ENCODE data around the gene NTN1. TPM values are rescaled to one million over a fixed set of nuclear protein-coding genes. Genes with fewer than 3 reads are reported as not detected.

Gene NTN1
- total and polyA plus RNA-seq, 2 of the 4 experiments (the other 2 are of a cell fraction): under 0.01 to 0.07 TPM

DNA sequence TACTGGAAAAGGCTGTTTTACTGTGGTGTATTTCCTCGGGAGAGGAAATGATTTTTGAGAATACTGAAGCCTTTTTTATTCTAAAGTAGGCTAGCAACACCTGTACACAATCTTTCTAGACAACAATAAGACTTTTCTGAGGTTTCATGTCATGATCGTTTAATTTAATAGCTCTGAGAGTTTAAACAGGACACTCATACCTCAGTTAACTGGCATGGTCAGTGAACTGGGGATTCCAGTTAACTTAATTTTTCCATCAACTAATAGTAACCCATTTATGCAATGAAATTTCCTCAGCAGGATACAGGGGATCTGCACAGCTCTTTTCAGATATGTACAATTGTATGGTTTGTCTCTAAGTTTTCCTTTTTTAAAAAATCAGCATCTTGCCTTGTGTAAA, 262.6 kb downstream of the NTN1 start:
- Histone ChIP-seq H4K5ac (ENCODE audit: low read depth, low read length) (no peak overlapping the region), H3K27ac (ENCODE audit: insufficient read depth, low read length) (no peak overlapping the region), H2AK9ac (replicated peaks; ENCODE audit: low read depth, low read length, poor library complexity) (no peak overlapping the region), H3K4me3 (ENCODE audit: insufficient read depth, low read depth, low read length) (no peak overlapping the region), H3K9ac (ENCODE audit: low read depth, low read length) (no peak overlapping the region), H2BK15ac (ENCODE audit: low read depth, low read length) (no peak overlapping the region), H3K9me3 (ENCODE audit: control insufficient read depth, insufficient read depth, low read length) (no peaks in the 10 kb centered on the region), H4K91ac (ENCODE audit: insufficient read depth, low read depth, low read length) (no peak overlapping the region), H2AK5ac (ENCODE audit: low read depth, low read length) (no peak overlapping the region), H3K27me3 (ENCODE audit: control insufficient read depth, insufficient read depth, low read length) (no peaks in the 10 kb centered on the region), H2AFZ (replicated peaks; ENCODE audit: low read length, poor library complexity) (no peak overlapping the region), H3K18ac (ENCODE audit: low read depth, low read length) (no peak overlapping the region), H2BK5ac (ENCODE audit: low read depth, low read length, poor library complexity, severe bottlenecking) (no peak overlapping the region), H3K14ac (replicated peaks; ENCODE audit: low read depth, low read length) (no peak overlapping the region), H4K8ac (ENCODE audit: low read depth in 2 of 2, low read length in 2 of 2) (no peak overlapping the region), H3K23ac (ENCODE audit: low read depth, low read length) (no peak overlapping the region), H3K4ac (ENCODE audit: low read depth, low read length) (no peak overlapping the region), H3K9me1 (ENCODE audit: insufficient read depth, low read length) (no peaks in the 10 kb centered on the region), H3K4me2 (ENCODE audit: low read depth, low read length) (no peak overlapping the region), H3K4me1 (ENCODE audit: control insufficient read depth, insufficient read depth, low read length) (peaks cover 4% of the 10 kb centered on the region; the same call in 1 of the 2 replicates), H2BK20ac (ENCODE audit: low read depth, low read length) (no peak overlapping the region), H3K79me1 (ENCODE audit: low read depth in 1 of 2, low read length in 2 of 2) (no peaks in the 10 kb centered on the region), H4K20me1 (ENCODE audit: insufficient read depth, low read length) (no peaks in the 10 kb centered on the region), H3K36me3 (ENCODE audit: control insufficient read depth, insufficient read depth, low read length) (no peaks in the 10 kb centered on the region), H2BK120ac (ENCODE audit: low read depth, low read length) (no peak overlapping the region), H3K56ac (ENCODE audit: extremely low read depth, insufficient read depth, low read length) (no peak overlapping the region)
- ChIA-PET CTCF (interaction anchor here (0.6 kb wide), 1 partner anchor 184 kb away, joined by 4 read pairs; no protein-coding TSS in a partner anchor), POLR2A (ENCODE audit: unreplicated experiment) (no interaction called here)
- intact Hi-C loops (cut with micrococcal nuclease): loop anchor here (1.0 kb wide), 1 partner anchor 22 kb away; no protein-coding TSS in a partner anchor
- no TSS peak for BruUV-seq (replicated peaks)
- in situ Hi-C loops (cut with MboI; ENCODE audit: low sequenced_read_pairs): no loop called here
- dilution Hi-C loops (cut with HindIII; ENCODE audit: low sequenced_read_pairs, unreplicated experiment): no loop called here
- 0 out of 2 replicates have a peak, but pooled peaks have one; percentile 14 for ATAC-seq (ENCODE audit: low read depth)
- no CpG with 5 or more reads among the region's 2 CpGs for WGBS, 2 experiments (ENCODE audit: extremely low coverage in 2 of 2, insufficient read length in 1 of 2)
- no peak for TF ChIP-seq MXI1 (IDR thresholded peaks at IDR 0.05; ENCODE audit: borderline replicate concordance, low read depth, low read length)
- no peak for TF ChIP-seq POLR2A (IDR thresholded peaks at IDR 0.05; ENCODE audit: low read depth, low read length)
- TF ChIP-seq RAD21 (IDR thresholded peaks at IDR 0.05; ENCODE audit: low read length): no peak
- TF ChIP-seq, protein P1, sequence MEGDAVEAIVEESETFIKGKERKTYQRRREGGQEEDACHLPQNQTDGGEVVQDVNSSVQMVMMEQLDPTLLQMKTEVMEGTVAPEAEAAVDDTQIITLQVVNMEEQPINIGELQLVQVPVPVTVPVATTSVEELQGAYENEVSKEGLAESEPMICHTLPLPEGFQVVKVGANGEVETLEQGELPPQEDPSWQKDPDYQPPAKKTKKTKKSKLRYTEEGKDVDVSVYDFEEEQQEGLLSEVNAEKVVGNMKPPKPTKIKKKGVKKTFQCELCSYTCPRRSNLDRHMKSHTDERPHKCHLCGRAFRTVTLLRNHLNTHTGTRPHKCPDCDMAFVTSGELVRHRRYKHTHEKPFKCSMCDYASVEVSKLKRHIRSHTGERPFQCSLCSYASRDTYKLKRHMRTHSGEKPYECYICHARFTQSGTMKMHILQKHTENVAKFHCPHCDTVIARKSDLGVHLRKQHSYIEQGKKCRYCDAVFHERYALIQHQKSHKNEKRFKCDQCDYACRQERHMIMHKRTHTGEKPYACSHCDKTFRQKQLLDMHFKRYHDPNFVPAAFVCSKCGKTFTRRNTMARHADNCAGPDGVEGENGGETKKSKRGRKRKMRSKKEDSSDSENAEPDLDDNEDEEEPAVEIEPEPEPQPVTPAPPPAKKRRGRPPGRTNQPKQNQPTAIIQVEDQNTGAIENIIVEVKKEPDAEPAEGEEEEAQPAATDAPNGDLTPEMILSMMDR (conservative IDR thresholded peaks at IDR 0.05; ENCODE audit: low read depth, low read length): no peak
- TF ChIP-seq SMC3 (IDR thresholded peaks at IDR 0.05; ENCODE audit: low read depth, low read length): no peak
- no peak for TF ChIP-seq RFX5 (IDR thresholded peaks at IDR 0.05; ENCODE audit: low read depth, low read length)
- TF ChIP-seq NFE2L2 (IDR thresholded peaks at IDR 0.05; ENCODE audit: low read depth, low read length): no peak
- TF ChIP-seq FOS (IDR thresholded peaks at IDR 0.05; ENCODE audit: low read depth, low read length): no peak
- TF ChIP-seq BHLHE40 (IDR thresholded peaks at IDR 0.05; ENCODE audit: low read depth, low read length): no peak
- TF ChIP-seq, protein P2, sequence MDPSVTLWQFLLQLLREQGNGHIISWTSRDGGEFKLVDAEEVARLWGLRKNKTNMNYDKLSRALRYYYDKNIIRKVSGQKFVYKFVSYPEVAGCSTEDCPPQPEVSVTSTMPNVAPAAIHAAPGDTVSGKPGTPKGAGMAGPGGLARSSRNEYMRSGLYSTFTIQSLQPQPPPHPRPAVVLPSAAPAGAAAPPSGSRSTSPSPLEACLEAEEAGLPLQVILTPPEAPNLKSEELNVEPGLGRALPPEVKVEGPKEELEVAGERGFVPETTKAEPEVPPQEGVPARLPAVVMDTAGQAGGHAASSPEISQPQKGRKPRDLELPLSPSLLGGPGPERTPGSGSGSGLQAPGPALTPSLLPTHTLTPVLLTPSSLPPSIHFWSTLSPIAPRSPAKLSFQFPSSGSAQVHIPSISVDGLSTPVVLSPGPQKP (IDR thresholded peaks at IDR 0.05; ENCODE audit: borderline replicate concordance, low read depth, low read length): no peak
- DNase-seq: no peak
